CD4-positive, alpha-beta T cell (primary cell): ENCODE measurements around the gene GP1BB. TPM values are rescaled to one million over a fixed set of nuclear protein-coding genes. Genes with fewer than 3 reads are reported as not detected.

Experiments used
- ATAC-seq: fragments of 200-7000 bp; cut with Tn5 transposase; one replicate; pipeline ENCODE4 v1.10.0; 2022; ENCODE audit warnings: mild to moderate bottlenecking; ENCODE audit not compliant: poor library complexity
- CTCF ChIA-PET: fragments of 350-600 bp; sonication (Branson Sonifier 250); formaldehyde crosslinking; loops from one replicate; lab custom pipeline; 2021; ENCODE audit warnings: antibody characterized with exemption, inconsistent platforms; lab: Charles Lee
- POLR2A ChIA-PET: fragments of 350-600 bp; sonication (Branson Sonifier 250); formaldehyde crosslinking; loops from one replicate; lab custom pipeline; 2021; ENCODE audit warnings: antibody characterized with exemption, inconsistent platforms; lab: Charles Lee
- DNase-seq, 14 experiments: peaks; one replicate each; pipeline ENCODE4 v3.0.0-alpha.2; 2013 to 2020; ENCODE audit warnings: mixed read lengths in 2 of 14
- H3K27ac ChIP-seq, 2 donors: one replicate each; pipeline versions ENCODE4 v1.5.1 to v1.7.0; 2013; ENCODE audit warnings: low read length in 2 of 2, low read depth in 1 of 2, mild to moderate bottlenecking in 1 of 2
- H3K27me3 ChIP-seq, 2 experiments: 1 replicate in 1 of 2; 2 replicates in 1 of 2; pipeline versions ENCODE4 v1.6.1 to v1.7.0; 2013; ENCODE audit warnings: low read length in 2 of 2, control low read depth in 1 of 2, mild to moderate bottlenecking in 1 of 2, moderate library complexity in 1 of 2; ENCODE audit not compliant: insufficient read depth in 2 of 2, control insufficient read depth in 1 of 2
- H3K36me3 ChIP-seq: one replicate; pipeline ENCODE4 v1.6.1; 2013; ENCODE audit warnings: low read length, control low read depth; ENCODE audit not compliant: insufficient read depth
- H3K4me1 ChIP-seq: one replicate; pipeline ENCODE4 v1.6.1; 2013; ENCODE audit warnings: low read length, control low read depth; ENCODE audit not compliant: insufficient read depth
- H3K4me3 ChIP-seq: one replicate; pipeline ENCODE4 v1.5.1; 2013; ENCODE audit warnings: mild to moderate bottlenecking, low read length, moderate library complexity
- H3K9me3 ChIP-seq, 2 experiments: 1 replicate in 1 of 2; 2 replicates in 1 of 2; pipeline versions ENCODE4 v1.6.1 to v1.7.0; 2013; ENCODE audit warnings: low read length in 2 of 2, mild to moderate bottlenecking in 2 of 2, control low read depth in 1 of 2, moderate library complexity in 1 of 2; ENCODE audit not compliant: control insufficient read depth in 1 of 2, insufficient read depth in 1 of 2
- H3K27ac Mint-ChIP-seq: one replicate; pipeline ENCODE4 v1.8.0; 2020; ENCODE audit warnings: mixed read lengths
- H3K27me3 Mint-ChIP-seq: one replicate; pipeline ENCODE4 v1.8.0; 2021; ENCODE audit warnings: mixed read lengths
- H3K36me3 Mint-ChIP-seq: one replicate; pipeline ENCODE4 v1.8.0; 2021; ENCODE audit warnings: low read depth, mixed read lengths
- H3K4me1 Mint-ChIP-seq: one replicate; pipeline ENCODE4 v1.8.0; 2021; ENCODE audit warnings: low read depth, mixed read lengths
- H3K4me3 Mint-ChIP-seq: one replicate; pipeline ENCODE4 v1.8.0; 2020; ENCODE audit warnings: mild to moderate bottlenecking, mixed read lengths
- H3K9me3 Mint-ChIP-seq: one replicate; pipeline ENCODE4 v1.8.0; 2020; ENCODE audit warnings: mixed read lengths
- intact Hi-C, 2 experiments: fragments of 100-400 bp; cut with DNase I in 1 of 2; cut with micrococcal nuclease in 1 of 2; formaldehyde crosslinking; loops; one replicate each; pipeline versions ENCODE4 v1.15.1 to v1.9.0; 2023 to 2025; cut with DNase I, micrococcal nuclease
- total RNA-seq, 174 experiments: library from RNA in 2 of 174; stranded (reverse) in 2 of 174; gene quantifications; one replicate each; pipeline ENCODE4 v1.2.3 and lab custom pipeline; 2021 to 2026
- TF ChIP-seq, protein P1 (sequence below): fragments of 200-600 bp; IDR thresholded peaks from one replicate; pipeline ENCODE4 v1.8.0; 2022; ENCODE audit warnings: antibody characterized with exemption, mild to moderate bottlenecking

GP1BB gene
- total RNA-seq, 2 experiments from 2014 or later: 0.22 TPM; not detected in 1

DNA sequence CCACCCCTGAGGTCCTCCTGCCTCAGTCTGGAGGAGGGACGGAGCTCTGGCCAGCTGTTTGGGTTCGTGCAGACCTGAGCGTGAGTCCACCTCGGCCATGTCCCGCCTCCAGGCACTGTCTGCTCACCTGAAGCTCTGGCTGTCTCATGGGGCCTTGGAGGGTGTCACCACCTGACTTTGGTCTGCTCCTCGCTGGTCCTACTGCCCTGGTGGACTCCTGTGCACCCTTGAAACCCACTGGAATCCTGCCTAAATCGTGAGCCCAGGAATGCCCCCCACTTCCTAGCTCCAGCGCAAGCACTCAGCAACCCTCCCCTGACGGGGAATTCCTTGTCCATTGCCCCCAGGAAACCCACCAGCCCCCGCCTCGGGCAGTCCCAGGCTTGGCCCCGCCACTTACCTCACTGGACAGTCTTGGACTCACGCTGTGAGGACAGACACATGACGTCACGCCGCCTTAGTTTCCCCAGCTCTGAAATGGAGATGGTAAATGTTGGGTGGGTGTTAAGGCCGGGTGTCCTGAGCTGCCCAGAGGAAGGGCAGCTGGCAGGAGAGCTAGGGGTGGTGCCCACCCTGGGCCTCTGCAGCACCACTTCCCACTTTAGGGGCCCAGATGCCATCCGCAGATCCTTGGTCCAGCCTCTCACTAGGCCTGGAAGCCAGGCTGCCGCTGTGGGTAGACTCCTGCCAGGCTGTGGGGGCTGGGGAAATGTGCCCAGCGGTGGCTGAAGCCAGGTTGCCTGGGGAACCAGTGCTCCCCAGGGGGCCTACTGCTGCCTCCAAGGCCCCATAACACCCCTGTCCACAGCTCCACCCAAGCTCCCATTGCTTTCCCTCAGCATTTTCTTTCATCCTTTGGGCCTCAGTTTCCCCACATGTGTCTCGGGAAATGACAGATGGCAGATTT is 19.1 kb downstream of the GP1BB start:
- CTCF ChIA-PET: interaction anchor here (0.9 kb wide), 1 partner anchor 12 kb away, joined by 3 read pairs; no protein-coding TSS in a partner anchor
- H3K36me3 Mint-ChIP-seq: no peaks in the 10 kb centered on the region

DNA sequence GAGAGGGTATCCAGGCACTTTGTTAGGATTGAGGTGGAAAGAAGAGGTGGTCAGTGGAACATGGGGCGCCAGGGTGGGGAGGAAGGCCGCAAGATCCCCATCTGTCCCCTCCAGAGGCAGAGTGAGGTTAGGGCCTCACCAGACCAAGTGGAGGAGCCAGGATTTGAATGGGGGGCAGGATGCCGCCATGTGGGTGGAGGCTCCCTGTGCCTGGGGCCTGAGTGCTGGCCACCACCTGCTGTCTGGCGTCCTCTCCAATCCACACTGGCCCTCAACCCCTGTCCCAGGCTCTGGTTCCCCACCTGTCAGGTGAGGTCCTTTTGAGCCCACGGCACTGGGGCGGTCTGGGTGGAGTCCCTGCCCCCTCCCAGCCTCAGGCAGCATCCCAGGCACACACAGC is 19.7 kb downstream of the GP1BB start:
- Mint-ChIP-seq H3K36me3 (no peaks in the 10 kb centered on the region), H3K9me3 (no peaks in the 10 kb centered on the region), H3K4me1 (no peaks in the 10 kb centered on the region), H3K4me3 (no peak overlapping the region), H3K27me3 (no peaks in the 10 kb centered on the region), H3K27ac (no peak overlapping the region)
- Histone ChIP-seq H3K27me3 (no peaks in the 10 kb centered on the region), H3K4me3 (no peak overlapping the region), H3K27ac (no peak overlapping the region), H3K36me3 (no peaks in the 10 kb centered on the region), H3K9me3 (no peaks in the 10 kb centered on the region), H3K4me1 (no peaks in the 10 kb centered on the region)
- DNase-seq (no peak), ATAC-seq (no peak)
- intact Hi-C loops: no loop called here
- POLR2A ChIA-PET: no interaction called here
- TF ChIP-seq, protein P1, sequence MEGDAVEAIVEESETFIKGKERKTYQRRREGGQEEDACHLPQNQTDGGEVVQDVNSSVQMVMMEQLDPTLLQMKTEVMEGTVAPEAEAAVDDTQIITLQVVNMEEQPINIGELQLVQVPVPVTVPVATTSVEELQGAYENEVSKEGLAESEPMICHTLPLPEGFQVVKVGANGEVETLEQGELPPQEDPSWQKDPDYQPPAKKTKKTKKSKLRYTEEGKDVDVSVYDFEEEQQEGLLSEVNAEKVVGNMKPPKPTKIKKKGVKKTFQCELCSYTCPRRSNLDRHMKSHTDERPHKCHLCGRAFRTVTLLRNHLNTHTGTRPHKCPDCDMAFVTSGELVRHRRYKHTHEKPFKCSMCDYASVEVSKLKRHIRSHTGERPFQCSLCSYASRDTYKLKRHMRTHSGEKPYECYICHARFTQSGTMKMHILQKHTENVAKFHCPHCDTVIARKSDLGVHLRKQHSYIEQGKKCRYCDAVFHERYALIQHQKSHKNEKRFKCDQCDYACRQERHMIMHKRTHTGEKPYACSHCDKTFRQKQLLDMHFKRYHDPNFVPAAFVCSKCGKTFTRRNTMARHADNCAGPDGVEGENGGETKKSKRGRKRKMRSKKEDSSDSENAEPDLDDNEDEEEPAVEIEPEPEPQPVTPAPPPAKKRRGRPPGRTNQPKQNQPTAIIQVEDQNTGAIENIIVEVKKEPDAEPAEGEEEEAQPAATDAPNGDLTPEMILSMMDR: no peak
- CTCF ChIA-PET: interaction anchor here (0.9 kb wide), 1 partner anchor 12 kb away, joined by 3 read pairs; no protein-coding TSS in a partner anchor

More for the DNA sequence above, 19.1 kb downstream of the GP1BB start:
- H3K4me1 Mint-ChIP-seq: no peaks in the 10 kb centered on the region
- Histone ChIP-seq H3K27me3 (no peaks in the 10 kb centered on the region), H3K9me3 (no peaks in the 10 kb centered on the region), H3K36me3 (no peaks in the 10 kb centered on the region), H3K4me1 (no peaks in the 10 kb centered on the region), H3K4me3 (no peak overlapping the region), H3K27ac (no peak overlapping the region)
- DNase-seq: no peak
- no peaks in the 10 kb centered on the region for H3K9me3 Mint-ChIP-seq
- intact Hi-C loops: no loop called here
- H3K27ac Mint-ChIP-seq: no peak overlapping the region
- TF ChIP-seq, protein P1: no peak
- ATAC-seq: no peak
- no peak overlapping the region for H3K4me3 Mint-ChIP-seq
- no peaks in the 10 kb centered on the region for H3K27me3 Mint-ChIP-seq
- POLR2A ChIA-PET: no interaction called here

DNA sequence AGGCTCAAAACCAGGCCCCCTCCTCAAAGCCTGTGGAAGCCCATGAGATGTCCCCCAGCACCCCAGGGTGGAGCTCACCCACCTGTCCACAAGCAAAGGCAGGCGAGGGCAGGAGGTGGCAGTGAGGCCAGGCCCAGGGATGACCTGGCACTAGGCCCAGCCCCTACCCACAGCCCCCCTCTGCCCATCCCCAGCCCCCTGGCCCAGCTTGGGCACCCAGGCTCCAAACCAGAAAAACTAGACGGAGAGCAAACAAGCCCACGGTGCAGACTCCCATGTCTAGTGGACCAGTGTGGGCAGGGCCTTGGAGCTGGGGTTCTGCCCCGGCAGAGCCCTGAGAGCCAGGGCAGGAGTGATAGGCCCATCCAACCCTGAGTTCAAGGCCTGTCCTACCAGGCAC is 20.3 kb downstream of the GP1BB start:
- DNase-seq (no peak), ATAC-seq (no peak)
- Histone ChIP-seq H3K9me3 (no peaks in the 10 kb centered on the region), H3K27me3 (no peaks in the 10 kb centered on the region), H3K36me3 (no peaks in the 10 kb centered on the region), H3K27ac (no peak overlapping the region), H3K4me3 (no peak overlapping the region), H3K4me1 (no peaks in the 10 kb centered on the region)
- H3K27me3 Mint-ChIP-seq: no peaks in the 10 kb centered on the region
- H3K4me1 Mint-ChIP-seq: no peaks in the 10 kb centered on the region
- H3K36me3 Mint-ChIP-seq: no peaks in the 10 kb centered on the region
- no peaks in the 10 kb centered on the region for H3K9me3 Mint-ChIP-seq
- intact Hi-C loops: no loop called here
- no peak overlapping the region for H3K27ac Mint-ChIP-seq
- H3K4me3 Mint-ChIP-seq: no peak overlapping the region
- CTCF ChIA-PET: no interaction called here
- POLR2A ChIA-PET: no interaction called here
- TF ChIP-seq, protein P1: no peak
